ENCODE measurements around the gene CNTNAP2.
"Not testable (repeated sequence)": the region's sequence is repeated elsewhere in the genome, so short reads cannot be mapped to it uniquely, and the experiment has no call there.

Gene CNTNAP2

GRCh38 chr7:147742301-147742700 lies 1625.7 kb downstream of the CNTNAP2 start:
- DNase-seq (ENCODE audit: low read depth in 2 of 2): no peak

GRCh38 chr7:147756300-147756699 lies 1639.7 kb downstream of the CNTNAP2 start:
- DNase-seq (ENCODE audit: low read depth in 2 of 2): no peak

- no peak for DNase-seq (ENCODE audit: low read depth in 2 of 2)
These were observed 1642.8 kb downstream of the CNTNAP2 start for GRCh38 chr7:147759327-147759943.

- no peak for DNase-seq (ENCODE audit: low read depth in 2 of 2)
These were observed 1648.7 kb downstream of the CNTNAP2 start for GRCh38 chr7:147765301-147765700.

- DNase-seq (ENCODE audit: low read depth in 2 of 2): no peak
These were observed 1654.7 kb downstream of the CNTNAP2 start for GRCh38 chr7:147771344-147771743.

- no peak for DNase-seq (ENCODE audit: low read depth in 2 of 2)
These were observed 1657.9 kb downstream of the CNTNAP2 start for GRCh38 chr7:147774461-147774860.

GRCh38 chr7:147775516-147776284 lies 1659.1 kb downstream of the CNTNAP2 start:
- no peak for DNase-seq (ENCODE audit: low read depth in 2 of 2)

- DNase-seq (ENCODE audit: low read depth in 2 of 2): no peak
These were observed 1660.7 kb downstream of the CNTNAP2 start for GRCh38 chr7:147777309-147777708.

- no peak for DNase-seq (ENCODE audit: low read depth in 2 of 2)
These were observed 1663.3 kb downstream of the CNTNAP2 start for GRCh38 chr7:147779949-147780348.

GRCh38 chr7:147796581-147796980 lies 1680.0 kb downstream of the CNTNAP2 start:
- DNase-seq (ENCODE audit: low read depth in 2 of 2): no peak

- no peak for DNase-seq (ENCODE audit: low read depth in 2 of 2)
These were observed 1681.4 kb downstream of the CNTNAP2 start for GRCh38 chr7:147798001-147798400.

GRCh38 chr7:147801762-147802161 lies 1685.2 kb downstream of the CNTNAP2 start:
- DNase-seq (ENCODE audit: low read depth in 2 of 2): not testable (repeated sequence)

- DNase-seq (ENCODE audit: low read depth in 2 of 2): no peak
These were observed 1686.5 kb downstream of the CNTNAP2 start for GRCh38 chr7:147803151-147803550.

GRCh38 chr7:147803606-147804005 lies 1687.0 kb downstream of the CNTNAP2 start:
- no peak for DNase-seq (ENCODE audit: low read depth in 2 of 2)

GRCh38 chr7:147804032-147804431 lies 1687.4 kb downstream of the CNTNAP2 start:
- DNase-seq (ENCODE audit: low read depth in 2 of 2): no peak

GRCh38 chr7:147805996-147806576 lies 1689.5 kb downstream of the CNTNAP2 start:
- DNase-seq (ENCODE audit: low read depth in 2 of 2): no peak

GRCh38 chr7:147809786-147810185 lies 1693.2 kb downstream of the CNTNAP2 start:
- DNase-seq (ENCODE audit: low read depth in 2 of 2): no peak

- DNase-seq (ENCODE audit: low read depth in 2 of 2): no peak
These were observed 1693.7 kb downstream of the CNTNAP2 start for GRCh38 chr7:147810269-147810668.

GRCh38 chr7:147811923-147812322 lies 1695.3 kb downstream of the CNTNAP2 start:
- no peak for DNase-seq (ENCODE audit: low read depth in 2 of 2)

- DNase-seq (ENCODE audit: low read depth in 2 of 2): no peak
These were observed 1696.7 kb downstream of the CNTNAP2 start for GRCh38 chr7:147813316-147813715.

GRCh38 chr7:147818317-147818716 lies 1701.7 kb downstream of the CNTNAP2 start:
- no peak for DNase-seq (ENCODE audit: low read depth in 2 of 2)

- no peak for DNase-seq (ENCODE audit: low read depth in 2 of 2)
These were observed 1708.1 kb downstream of the CNTNAP2 start for GRCh38 chr7:147824671-147825070.

- no peak for DNase-seq (ENCODE audit: low read depth in 2 of 2)
These were observed 1712.4 kb downstream of the CNTNAP2 start for GRCh38 chr7:147829016-147829415.

Measured in stimulated activated CD4-positive, alpha-beta T cell treated with anti-CD3 and anti-CD28 coated beads, Interleukin-4, amount 100 ng/mL, for 48 hours (primary cell).